ENCODE data around the gene HSPA12B.
A peak's percentile ranks its signal among the peaks of the same experiment; 100 is the strongest.

DNA sequence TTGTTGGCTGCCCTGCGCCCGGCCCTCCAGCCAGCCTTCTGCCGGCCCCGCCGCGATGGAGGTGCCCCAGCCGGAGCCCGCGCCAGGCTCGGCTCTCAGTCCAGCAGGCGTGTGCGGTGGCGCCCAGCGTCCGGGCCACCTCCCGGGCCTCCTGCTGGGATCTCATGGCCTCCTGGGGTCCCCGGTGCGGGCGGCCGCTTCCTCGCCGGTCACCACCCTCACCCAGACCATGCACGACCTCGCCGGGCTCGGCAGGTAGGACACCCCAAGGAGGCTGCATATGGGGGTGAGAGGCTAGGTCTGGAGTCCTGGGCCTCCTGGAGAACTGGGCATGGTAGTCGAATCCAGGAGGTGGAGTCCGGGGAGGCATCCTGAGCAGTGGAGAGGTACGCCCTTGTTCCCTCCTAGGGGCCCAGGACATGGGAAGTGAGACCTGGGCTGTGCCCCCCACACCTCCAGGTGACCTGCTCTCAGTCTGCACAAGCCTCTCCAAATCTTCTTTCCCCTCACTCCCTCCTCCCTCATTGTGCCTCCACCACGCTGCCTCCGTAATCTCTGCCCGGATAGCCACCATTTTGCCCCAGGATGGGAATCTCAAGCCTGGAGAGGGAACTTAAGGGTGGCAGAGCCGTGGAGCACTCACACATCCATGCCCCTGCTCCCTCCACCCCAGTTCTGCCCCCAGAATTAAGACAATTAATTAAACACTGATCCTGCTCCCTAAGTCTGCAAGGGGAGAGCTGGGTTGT lies 64.2 kb downstream of the HSPA12B start:
- TF ChIP-seq YY1 (IDR thresholded peaks at IDR 0.05; ENCODE audit: low read depth) (no peak), CEBPB (IDR thresholded peaks at IDR 0.05) (no peak), TAF1 (IDR thresholded peaks at IDR 0.05; ENCODE audit: low read depth) (peak; percentile 31; the same call in 1 of the 2 replicates), EP300 (IDR thresholded peaks at IDR 0.05; ENCODE audit: borderline replicate concordance) (0 out of 2 replicates have a peak, but pooled peaks have one; percentile 20), RAD21 (IDR thresholded peaks at IDR 0.05; ENCODE audit: low read depth) (no peak), TCF12 (IDR thresholded peaks at IDR 0.05; ENCODE audit: low read depth) (no peak), TEAD4 (IDR thresholded peaks at IDR 0.05) (no peak), EGR1 (IDR thresholded peaks at IDR 0.05) (no peak)
- TF ChIP-seq, protein P1, sequence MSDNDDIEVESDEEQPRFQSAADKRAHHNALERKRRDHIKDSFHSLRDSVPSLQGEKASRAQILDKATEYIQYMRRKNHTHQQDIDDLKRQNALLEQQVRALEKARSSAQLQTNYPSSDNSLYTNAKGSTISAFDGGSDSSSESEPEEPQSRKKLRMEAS (IDR thresholded peaks at IDR 0.05): no peak
- TF ChIP-seq, protein P2, sequence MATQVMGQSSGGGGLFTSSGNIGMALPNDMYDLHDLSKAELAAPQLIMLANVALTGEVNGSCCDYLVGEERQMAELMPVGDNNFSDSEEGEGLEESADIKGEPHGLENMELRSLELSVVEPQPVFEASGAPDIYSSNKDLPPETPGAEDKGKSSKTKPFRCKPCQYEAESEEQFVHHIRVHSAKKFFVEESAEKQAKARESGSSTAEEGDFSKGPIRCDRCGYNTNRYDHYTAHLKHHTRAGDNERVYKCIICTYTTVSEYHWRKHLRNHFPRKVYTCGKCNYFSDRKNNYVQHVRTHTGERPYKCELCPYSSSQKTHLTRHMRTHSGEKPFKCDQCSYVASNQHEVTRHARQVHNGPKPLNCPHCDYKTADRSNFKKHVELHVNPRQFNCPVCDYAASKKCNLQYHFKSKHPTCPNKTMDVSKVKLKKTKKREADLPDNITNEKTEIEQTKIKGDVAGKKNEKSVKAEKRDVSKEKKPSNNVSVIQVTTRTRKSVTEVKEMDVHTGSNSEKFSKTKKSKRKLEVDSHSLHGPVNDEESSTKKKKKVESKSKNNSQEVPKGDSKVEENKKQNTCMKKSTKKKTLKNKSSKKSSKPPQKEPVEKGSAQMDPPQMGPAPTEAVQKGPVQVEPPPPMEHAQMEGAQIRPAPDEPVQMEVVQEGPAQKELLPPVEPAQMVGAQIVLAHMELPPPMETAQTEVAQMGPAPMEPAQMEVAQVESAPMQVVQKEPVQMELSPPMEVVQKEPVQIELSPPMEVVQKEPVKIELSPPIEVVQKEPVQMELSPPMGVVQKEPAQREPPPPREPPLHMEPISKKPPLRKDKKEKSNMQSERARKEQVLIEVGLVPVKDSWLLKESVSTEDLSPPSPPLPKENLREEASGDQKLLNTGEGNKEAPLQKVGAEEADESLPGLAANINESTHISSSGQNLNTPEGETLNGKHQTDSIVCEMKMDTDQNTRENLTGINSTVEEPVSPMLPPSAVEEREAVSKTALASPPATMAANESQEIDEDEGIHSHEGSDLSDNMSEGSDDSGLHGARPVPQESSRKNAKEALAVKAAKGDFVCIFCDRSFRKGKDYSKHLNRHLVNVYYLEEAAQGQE (IDR thresholded peaks at IDR 0.05; ENCODE audit: low read depth): no peak
